Type B pancreatic cell (in vitro differentiated cells): ENCODE results near the gene LIMS2. TPM values are rescaled to one million over a fixed set of nuclear protein-coding genes. Genes with fewer than 3 reads are reported as not detected.

Experiments
- DNase-seq: peaks from one replicate; pipeline ENCODE4 v3.0.0; 2021; ENCODE audit warnings: mixed read lengths; ENCODE audit not compliant: unreplicated experiment; ENCODE audit errors: extremely low spot score
- H3K27ac Mint-ChIP-seq: 2 replicates; pipeline ENCODE4 v1.8.0; 2021; ENCODE audit warnings: mild to moderate bottlenecking, mixed read lengths
- H3K27me3 Mint-ChIP-seq: 2 replicates; pipeline ENCODE4 v1.8.0; 2021; ENCODE audit warnings: mixed read lengths
- H3K36me3 Mint-ChIP-seq: 2 replicates; pipeline ENCODE4 v1.8.0; 2021; ENCODE audit warnings: mixed read lengths
- H3K4me1 Mint-ChIP-seq: one replicate; pipeline ENCODE4 v1.8.0; 2021; ENCODE audit warnings: mixed read lengths; ENCODE audit not compliant: unreplicated experiment
- H3K4me3 Mint-ChIP-seq: 2 replicates; pipeline ENCODE4 v1.8.0; 2021; ENCODE audit warnings: mild to moderate bottlenecking, mixed read lengths
- H3K9me3 Mint-ChIP-seq: 2 replicates; pipeline ENCODE4 v1.8.0; 2021; ENCODE audit warnings: mixed read lengths
- CTCF ChIP-seq: fragments of 200-600 bp; sonication (generic); conservative IDR thresholded peaks from 2 replicates; pipeline ENCODE4 v1.5.0; 2021; ENCODE audit warnings: antibody characterized with exemption, mild to moderate bottlenecking
- total RNA-seq: library from RNA; stranded (reverse); gene quantifications from 2 replicates; pipeline ENCODE4 v1.2.1, GENCODE V29; 2021; ENCODE audit warnings: low replicate concordance

Gene LIMS2
- total RNA-seq, 1 donor from 2014 or later, result 13.1 TPM

GRCh38 chr2:127631541-127631996 lies 43.8 kb downstream of the LIMS2 start:
- Mint-ChIP-seq H3K27me3 (no peaks in the 10 kb centered on the region), H3K4me1 (no peaks in the 10 kb centered on the region), H3K27ac (no peak overlapping the region), H3K36me3 (no peaks in the 10 kb centered on the region), H3K9me3 (no peaks in the 10 kb centered on the region), H3K4me3 (no peak overlapping the region)
- TF ChIP-seq CTCF, result no peak
- no peak for DNase-seq

- TF ChIP-seq CTCF, result no peak
- no peaks in the 10 kb centered on the region for H3K36me3 Mint-ChIP-seq
- H3K4me1 Mint-ChIP-seq, result no peaks in the 10 kb centered on the region
- peaks cover under 1% of the 10 kb centered on the region for H3K27me3 Mint-ChIP-seq
- H3K27ac Mint-ChIP-seq, result no peak overlapping the region
- DNase-seq, result no peak
- H3K9me3 Mint-ChIP-seq, result no peaks in the 10 kb centered on the region
- no peak overlapping the region for H3K4me3 Mint-ChIP-seq
These were observed 44.3 kb downstream of the LIMS2 start for GRCh38 chr2:127630864-127631540.

GRCh38 chr2:127630096-127630863 lies 45.0 kb downstream of the LIMS2 start:
- Mint-ChIP-seq H3K4me3 (no peak overlapping the region), H3K27me3 (peaks cover 3% of the 10 kb centered on the region), H3K9me3 (no peaks in the 10 kb centered on the region), H3K27ac (no peak overlapping the region), H3K36me3 (no peaks in the 10 kb centered on the region), H3K4me1 (no peaks in the 10 kb centered on the region)
- TF ChIP-seq CTCF, result no peak
- DNase-seq, result no peak

GRCh38 chr2:127629637-127630036 lies 45.7 kb downstream of the LIMS2 start:
- no peak for TF ChIP-seq CTCF
- Mint-ChIP-seq H3K27me3 (peaks cover 3% of the 10 kb centered on the region), H3K36me3 (no peaks in the 10 kb centered on the region), H3K9me3 (no peaks in the 10 kb centered on the region), H3K4me1 (no peaks in the 10 kb centered on the region), H3K27ac (no peak overlapping the region), H3K4me3 (no peak overlapping the region)
- DNase-seq, result no peak

- Mint-ChIP-seq H3K27ac (no peak overlapping the region), H3K36me3 (no peaks in the 10 kb centered on the region), H3K27me3 (peaks cover 3% of the 10 kb centered on the region), H3K9me3 (no peaks in the 10 kb centered on the region), H3K4me1 (no peaks in the 10 kb centered on the region), H3K4me3 (no peak overlapping the region)
- DNase-seq, result no peak
- no peak for TF ChIP-seq CTCF
These were observed 46.3 kb downstream of the LIMS2 start for GRCh38 chr2:127628767-127629614.
